ENCODE data around the gene GSAP. TPM values are rescaled to one million over a fixed set of nuclear protein-coding genes. Genes with fewer than 3 reads are reported as not detected.

The GSAP gene
- polyA plus RNA-seq, 3 donors, result 19.1 to 105 (median 35.6) TPM

DNA sequence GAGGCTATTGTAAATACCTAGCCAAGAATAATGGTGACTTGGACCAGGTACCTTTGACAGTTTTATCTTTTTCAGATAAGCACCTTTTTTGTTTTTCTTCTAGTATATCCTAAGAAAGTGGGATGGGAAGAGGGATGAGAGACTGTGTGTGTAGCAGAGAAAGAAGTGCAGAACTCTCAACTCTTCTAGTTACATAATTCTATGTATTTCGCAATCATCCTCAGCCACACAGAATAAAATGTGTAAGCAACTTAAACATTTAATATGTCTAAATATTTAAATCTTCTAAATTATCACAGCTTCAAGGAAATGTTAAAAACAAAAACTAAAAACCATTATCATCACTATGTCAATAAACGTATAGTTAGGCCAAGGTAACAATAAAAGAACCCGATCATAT, 42.6 kb upstream of the GSAP start:
- no CpG with 5 or more reads among the region's 3 CpGs for WGBS (ENCODE audit: insufficient coverage)
- H4K20me1 ChIP-seq (ENCODE audit: insufficient read depth, low read length), result no peaks in the 10 kb centered on the region
- Mint-ChIP-seq H3K4me1 (peaks cover 63% of the 10 kb centered on the region), H3K36me3 (no peaks in the 10 kb centered on the region), H3K27ac (peak overlapping the region in 6 of 7 donors; percentile 46 to 83 (median 80)), H3K27me3 (ENCODE audit: low read depth in 3 of 3) (peaks cover 0 to under 1% (median 0%) of the 10 kb centered on the region in 3 donors), H3K9me3 (peaks cover 0 to under 1% (median 0%) of the 10 kb centered on the region in 7 donors), H3K4me3 (no peak overlapping the region)
- peak overlapping the region; percentile 28 for H3K4me2 ChIP-seq (replicated peaks; ENCODE audit: extremely low read depth, low read length, poor library complexity, severe bottlenecking)
- DNase-seq, result peak; percentile 33 to 75 (median 57)
- no peak overlapping the region for H2AFZ ChIP-seq (ENCODE audit: insufficient read depth, low read depth, low read length, poor library complexity, severe bottlenecking)
- H3K9ac ChIP-seq (ENCODE audit: insufficient read depth, low read length, poor library complexity, severe bottlenecking), result no peak overlapping the region
- no peaks in the 10 kb centered on the region for H3K36me3 ChIP-seq (replicated peaks in 1 of 2; ENCODE audit: control insufficient read depth in 1 of 2, insufficient read depth in 2 of 2, low read length in 2 of 2)
- H3K27me3 ChIP-seq (ENCODE audit: control insufficient read depth in 2 of 2, insufficient read depth in 2 of 2, low read length in 2 of 2), result no peaks in the 10 kb centered on the region
- H3K79me2 ChIP-seq (ENCODE audit: insufficient read depth, low read length), result no peaks in the 10 kb centered on the region
- peak overlapping the region in 1 of 2 donors; percentile 46 for H3K27ac ChIP-seq (ENCODE audit: low read depth in 1 of 2, low read length in 2 of 2)
- peaks cover 60 to 74% of the 10 kb centered on the region in 2 donors for H3K4me1 ChIP-seq (ENCODE audit: control insufficient read depth in 1 of 2, insufficient read depth in 2 of 2, low read length in 2 of 2)
- no peaks in the 10 kb centered on the region for H3K9me3 ChIP-seq (replicated peaks in 1 of 2; ENCODE audit: control insufficient read depth in 1 of 2, insufficient read depth in 1 of 2, low read length in 2 of 2)
- TF ChIP-seq, protein P1, sequence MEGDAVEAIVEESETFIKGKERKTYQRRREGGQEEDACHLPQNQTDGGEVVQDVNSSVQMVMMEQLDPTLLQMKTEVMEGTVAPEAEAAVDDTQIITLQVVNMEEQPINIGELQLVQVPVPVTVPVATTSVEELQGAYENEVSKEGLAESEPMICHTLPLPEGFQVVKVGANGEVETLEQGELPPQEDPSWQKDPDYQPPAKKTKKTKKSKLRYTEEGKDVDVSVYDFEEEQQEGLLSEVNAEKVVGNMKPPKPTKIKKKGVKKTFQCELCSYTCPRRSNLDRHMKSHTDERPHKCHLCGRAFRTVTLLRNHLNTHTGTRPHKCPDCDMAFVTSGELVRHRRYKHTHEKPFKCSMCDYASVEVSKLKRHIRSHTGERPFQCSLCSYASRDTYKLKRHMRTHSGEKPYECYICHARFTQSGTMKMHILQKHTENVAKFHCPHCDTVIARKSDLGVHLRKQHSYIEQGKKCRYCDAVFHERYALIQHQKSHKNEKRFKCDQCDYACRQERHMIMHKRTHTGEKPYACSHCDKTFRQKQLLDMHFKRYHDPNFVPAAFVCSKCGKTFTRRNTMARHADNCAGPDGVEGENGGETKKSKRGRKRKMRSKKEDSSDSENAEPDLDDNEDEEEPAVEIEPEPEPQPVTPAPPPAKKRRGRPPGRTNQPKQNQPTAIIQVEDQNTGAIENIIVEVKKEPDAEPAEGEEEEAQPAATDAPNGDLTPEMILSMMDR (IDR thresholded peaks at IDR 0.05), result no peak
- peak overlapping the region in 1 of 3 experiments; percentile 4 for H3K4me3 ChIP-seq (replicated peaks in 1 of 3; ENCODE audit: low read depth in 2 of 3, low read length in 3 of 3)
- intact Hi-C loops (cut with micrococcal nuclease), result no loop called here

DNA sequence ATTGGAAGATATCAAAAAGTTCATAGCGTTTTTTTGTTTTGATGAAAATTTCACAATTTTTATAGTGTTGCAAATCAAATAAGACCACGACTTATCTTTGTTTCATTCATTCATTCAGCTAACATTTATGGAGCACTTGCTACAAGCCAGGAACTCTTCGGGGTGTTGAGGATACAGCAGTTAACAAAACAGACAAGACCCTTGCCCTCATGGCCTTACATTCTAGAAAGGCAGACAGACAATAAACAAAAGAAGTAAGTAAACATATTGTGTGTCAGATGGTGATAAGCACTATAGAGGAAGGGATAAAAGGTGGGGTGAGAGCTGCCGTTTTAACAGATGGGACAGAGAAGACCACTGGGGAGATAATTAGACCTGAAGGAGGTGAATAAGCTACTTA, 41.6 kb upstream of the GSAP start:
- H3K4me1 ChIP-seq (ENCODE audit: control insufficient read depth in 1 of 2, insufficient read depth in 2 of 2, low read length in 2 of 2), result peaks cover 63 to 76% of the 10 kb centered on the region in 2 donors
- intact Hi-C loops (cut with micrococcal nuclease), result no loop called here
- H3K36me3 ChIP-seq (replicated peaks in 1 of 2; ENCODE audit: control insufficient read depth in 1 of 2, insufficient read depth in 2 of 2, low read length in 2 of 2), result no peaks in the 10 kb centered on the region

More for the DNA sequence above, 41.6 kb upstream of the GSAP start:
- H3K4me3 ChIP-seq (replicated peaks in 1 of 3; ENCODE audit: low read depth in 2 of 3, low read length in 3 of 3), result no peak overlapping the region
- 100% methylated on average over 2 of the region's 4 CpGs for WGBS (ENCODE audit: insufficient coverage)
- H3K27ac ChIP-seq (ENCODE audit: low read depth in 1 of 2, low read length in 2 of 2), result no peak overlapping the region
- no peaks in the 10 kb centered on the region for H3K79me2 ChIP-seq (ENCODE audit: insufficient read depth, low read length)
- H3K9me3 Mint-ChIP-seq, result no peaks in the 10 kb centered on the region
- no peak overlapping the region for H3K4me2 ChIP-seq (replicated peaks; ENCODE audit: extremely low read depth, low read length, poor library complexity, severe bottlenecking)
- no peak for DNase-seq
- no peak overlapping the region for H2AFZ ChIP-seq (ENCODE audit: insufficient read depth, low read depth, low read length, poor library complexity, severe bottlenecking)
- no peaks in the 10 kb centered on the region for H3K27me3 ChIP-seq (ENCODE audit: control insufficient read depth in 2 of 2, insufficient read depth in 2 of 2, low read length in 2 of 2)
- H3K9me3 ChIP-seq (replicated peaks in 1 of 2; ENCODE audit: control insufficient read depth in 1 of 2, insufficient read depth in 1 of 2, low read length in 2 of 2), result no peaks in the 10 kb centered on the region
- TF ChIP-seq, protein P1 (IDR thresholded peaks at IDR 0.05), result no peak
- H3K27ac Mint-ChIP-seq, result peak overlapping the region in 3 of 7 donors; percentile 11 to 85 (median 50)
- peaks cover 64% of the 10 kb centered on the region for H3K4me1 Mint-ChIP-seq
- H3K9ac ChIP-seq (ENCODE audit: insufficient read depth, low read length, poor library complexity, severe bottlenecking), result no peak overlapping the region
- H3K4me3 Mint-ChIP-seq, result no peak overlapping the region
- no peaks in the 10 kb centered on the region for H3K27me3 Mint-ChIP-seq (ENCODE audit: low read depth in 3 of 3)
- no peaks in the 10 kb centered on the region for H3K36me3 Mint-ChIP-seq
- H4K20me1 ChIP-seq (ENCODE audit: insufficient read depth, low read length), result no peaks in the 10 kb centered on the region

Data from CD14-positive monocyte (primary cell).